ENCODE data around the gene ADAMTS9. TPM values are rescaled to one million over a fixed set of nuclear protein-coding genes. Genes with fewer than 3 reads are reported as not detected.
"Not testable (repeated sequence)": the region's sequence is repeated elsewhere in the genome, so short reads cannot be mapped to it uniquely, and the experiment has no call there.

ADAMTS9 gene
- total and polyA plus RNA-seq, 2 of the 13 experiments (the other 11 are each of a cell fraction or from before 2014, with no cell fraction given): 0.02 to 0.09 TPM

- Histone ChIP-seq H3K9me3 (ENCODE audit: low read length) (no peaks in the 10 kb centered on the region), H3K79me2 (ENCODE audit: insufficient read depth, low read length) (no peaks in the 10 kb centered on the region), H3K36me3 (replicated peaks in 1 of 2; ENCODE audit: control insufficient read depth in 1 of 2, insufficient read depth in 2 of 2, low read length in 2 of 2) (no peaks in the 10 kb centered on the region), H3K9ac (ENCODE audit: insufficient read depth, low read depth, low read length) (no peak overlapping the region), H3K4me2 (ENCODE audit: low read depth, low read length) (no peak overlapping the region), H3K4me3 (replicated peaks in 1 of 3; ENCODE audit: insufficient read depth in 1 of 3, low read depth in 2 of 3, low read length in 3 of 3) (no peak overlapping the region), H2AFZ (ENCODE audit: low read length) (no peak overlapping the region), H3K27me3 (ENCODE audit: control insufficient read depth in 1 of 2, insufficient read depth in 2 of 2, low read length in 2 of 2) (no peaks in the 10 kb centered on the region; a peak in 1 of 5 replicates), H4K20me1 (ENCODE audit: insufficient read depth, low read length) (no peaks in the 10 kb centered on the region), H3K4me1 (ENCODE audit: insufficient read depth, low read length) (peaks cover 4% of the 10 kb centered on the region; the same call in 1 of the 2 replicates), H3K27ac (ENCODE audit: extremely low read length, insufficient read depth, low read length) (no peak overlapping the region)
- no peak for ATAC-seq
- 79% methylated on average over 7 of the region's 8 CpGs for WGBS (ENCODE audit: low lambda C conversion rate)
- no peak for FAIRE-seq
- intact Hi-C loops (cut with micrococcal nuclease; ENCODE audit: unreplicated experiment): no loop called here
- in situ Hi-C loops (cut with HindIII; ENCODE audit: extremely low pct_ligation_motif_present, low pct_unique_long_range_greater_than_20kb): loop anchor here (25.0 kb wide), 1 partner anchor 865 kb away; no protein-coding TSS in a partner anchor
- no peak for TF ChIP-seq ZNF274 (CRISPR knock-in tag; IDR thresholded peaks at IDR 0.05)
- TF ChIP-seq ZBTB20 (CRISPR knock-in tag; IDR thresholded peaks at IDR 0.05; ENCODE audit: borderline replicate concordance, low read depth): no peak
- TF ChIP-seq ZFP36L2 (CRISPR knock-in tag; IDR thresholded peaks at IDR 0.05): no peak
- TF ChIP-seq HOXD1 (CRISPR knock-in tag; IDR thresholded peaks at IDR 0.05): no peak
- TF ChIP-seq ZNF367 (CRISPR knock-in tag; IDR thresholded peaks at IDR 0.05; ENCODE audit: borderline replicate concordance): no peak
- no peak for TF ChIP-seq ZBTB37 (CRISPR knock-in tag; IDR thresholded peaks at IDR 0.05)
- TF ChIP-seq CCAR2 (optimal IDR thresholded peaks at IDR 0.05; ENCODE audit: low read depth, low read length): no peak
- TF ChIP-seq ZNF75D (CRISPR knock-in tag; IDR thresholded peaks at IDR 0.05; ENCODE audit: borderline replicate concordance): no peak
- no peak for TF ChIP-seq RFX1 (IDR thresholded peaks at IDR 0.05)
- TF ChIP-seq TOPORS (CRISPR knock-in tag; IDR thresholded peaks at IDR 0.05): no peak
- TF ChIP-seq ZNF264 (CRISPR knock-in tag; IDR thresholded peaks at IDR 0.05): no peak
- no peak for TF ChIP-seq TBL1XR1 (IDR thresholded peaks at IDR 0.05; ENCODE audit: borderline replicate concordance, low read length, partially characterized antibody)
- no peak for TF ChIP-seq ZBTB14 (CRISPR knock-in tag; IDR thresholded peaks at IDR 0.05)
- no peak for TF ChIP-seq CBFB (CRISPR knock-in tag; IDR thresholded peaks at IDR 0.05)
- TF ChIP-seq CREBL2 (CRISPR knock-in tag; IDR thresholded peaks at IDR 0.05; ENCODE audit: borderline replicate concordance): no peak
- TF ChIP-seq RELA (CRISPR knock-in tag; IDR thresholded peaks at IDR 0.05): no peak
- no peak for TF ChIP-seq ZSCAN21 (CRISPR knock-in tag; IDR thresholded peaks at IDR 0.05; ENCODE audit: borderline replicate concordance)
- no peak for TF ChIP-seq ZNF547 (CRISPR knock-in tag; IDR thresholded peaks at IDR 0.05)
- no peak for TF ChIP-seq MBNL3 (CRISPR knock-in tag; conservative IDR thresholded peaks at IDR 0.05)
- POLR2A ChIA-PET: no interaction called here
- BruUV-seq (replicated peaks): no TSS peak
- CTCF ChIA-PET (ENCODE audit: low intra/inter-chr PET ratio, low total read pairs): no interaction called here
- no peak for DNase-seq (ENCODE audit: low spot score)
Observed at GRCh38 chr3:64546856-64547255, 140.9 kb downstream of the ADAMTS9 start.

- POLR2A ChIA-PET; H3K36me3 ChIP-seq (replicated peaks in 1 of 2; ENCODE audit: control insufficient read depth in 1 of 2, insufficient read depth in 2 of 2, low read length in 2 of 2); H3K27ac ChIP-seq (ENCODE audit: extremely low read length, insufficient read depth, low read length); H3K27me3 ChIP-seq (ENCODE audit: control insufficient read depth in 1 of 2, insufficient read depth in 2 of 2, low read length in 2 of 2); H4K20me1 ChIP-seq (ENCODE audit: insufficient read depth, low read length); BruUV-seq (replicated peaks); CTCF ChIA-PET (ENCODE audit: low intra/inter-chr PET ratio, low total read pairs); DNase-seq (ENCODE audit: low spot score); H3K4me2 ChIP-seq (ENCODE audit: low read depth, low read length); FAIRE-seq; H3K9ac ChIP-seq (ENCODE audit: insufficient read depth, low read depth, low read length); H3K9me3 ChIP-seq (ENCODE audit: low read length); H2AFZ ChIP-seq (ENCODE audit: low read length); H3K79me2 ChIP-seq (ENCODE audit: insufficient read depth, low read length); H3K4me1 ChIP-seq (ENCODE audit: insufficient read depth, low read length); ATAC-seq; H3K4me3 ChIP-seq (replicated peaks in 1 of 3; ENCODE audit: insufficient read depth in 1 of 3, low read depth in 2 of 3, low read length in 3 of 3); intact Hi-C loops (cut with micrococcal nuclease; ENCODE audit: unreplicated experiment): not testable (repeated sequence)
- in situ Hi-C loops (cut with HindIII; ENCODE audit: extremely low pct_ligation_motif_present, low pct_unique_long_range_greater_than_20kb): loop anchor here (25.0 kb wide), 1 partner anchor 867 kb away; no protein-coding TSS in a partner anchor
- WGBS (ENCODE audit: low lambda C conversion rate): 79% methylated on average over 3 of the region's 3 CpGs
Observed at GRCh38 chr3:64545239-64545638, 142.6 kb downstream of the ADAMTS9 start.
